ENCODE results near the gene RRP12. TPM values are rescaled to one million over a fixed set of nuclear protein-coding genes. Genes with fewer than 3 reads are reported as not detected.

RRP12 gene
- total RNA-seq, 2 donors from 2014 or later, result 13.0 to 22.1 TPM

GRCh38 chr10:97360705-97361536 lies 40.2 kb downstream of the RRP12 start:
- H3K4me3 ChIP-seq, result no peak overlapping the region
- H3K9me3 ChIP-seq, result no peaks in the 10 kb centered on the region
- intact Hi-C loops (cut with DNase I), result no loop called here
- no peak overlapping the region for H3K27ac ChIP-seq
- WGBS, 2 donors, result 86 to 90% methylated on average over 5 to 11 of the region's 11 CpGs
- no peaks in the 10 kb centered on the region for H3K27me3 ChIP-seq
- peaks cover 7 to 30% of the 10 kb centered on the region in 2 donors for H3K36me3 ChIP-seq (replicated peaks in 1 of 2; ENCODE audit: insufficient read depth in 1 of 2, low read depth in 2 of 2)
- TF ChIP-seq CTCF (IDR thresholded peaks at IDR 0.05) (no peak), POLR2A (IDR thresholded peaks at IDR 0.05) (no peak)
- H3K4me1 ChIP-seq, result no peaks in the 10 kb centered on the region
- DNase-seq, result no peak
- no peak for ATAC-seq

DNA sequence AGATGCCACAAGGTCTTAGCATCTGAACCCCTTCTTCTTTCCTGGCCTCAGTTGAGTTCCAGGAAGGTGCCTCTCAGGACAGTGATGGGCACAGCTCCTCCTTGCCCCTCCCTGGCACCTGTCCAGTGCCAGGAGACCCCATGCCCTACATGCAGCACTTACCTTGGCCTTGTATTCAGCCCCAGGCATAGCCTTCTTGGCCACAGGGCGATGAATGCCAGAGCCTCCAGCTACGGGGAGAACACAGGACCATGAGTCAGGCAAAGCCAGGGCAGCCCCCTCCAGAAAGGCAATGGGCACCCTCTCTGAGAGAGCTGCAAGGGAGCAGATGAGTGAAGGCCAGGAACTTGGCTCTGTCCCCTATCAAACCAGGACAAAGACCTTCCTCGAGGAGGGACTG lies 42.4 kb downstream of the RRP12 start:
- 66 to 100% methylated on average over 2 to 3 of the region's 3 CpGs for WGBS, 2 donors
- TF ChIP-seq CTCF (IDR thresholded peaks at IDR 0.05), result no peak
- intact Hi-C loops (cut with DNase I), result no loop called here
- H3K27me3 ChIP-seq, result no peaks in the 10 kb centered on the region
- H3K9me3 ChIP-seq, result no peaks in the 10 kb centered on the region
- no peaks in the 10 kb centered on the region for H3K4me1 ChIP-seq
- peaks cover 0 to 24% of the 10 kb centered on the region in 2 donors for H3K36me3 ChIP-seq (replicated peaks in 1 of 2; ENCODE audit: insufficient read depth in 1 of 2, low read depth in 2 of 2)
- H3K27ac ChIP-seq, result no peak overlapping the region
- no peak overlapping the region for H3K4me3 ChIP-seq
- ATAC-seq (no peak), DNase-seq (no peak)

DNA sequence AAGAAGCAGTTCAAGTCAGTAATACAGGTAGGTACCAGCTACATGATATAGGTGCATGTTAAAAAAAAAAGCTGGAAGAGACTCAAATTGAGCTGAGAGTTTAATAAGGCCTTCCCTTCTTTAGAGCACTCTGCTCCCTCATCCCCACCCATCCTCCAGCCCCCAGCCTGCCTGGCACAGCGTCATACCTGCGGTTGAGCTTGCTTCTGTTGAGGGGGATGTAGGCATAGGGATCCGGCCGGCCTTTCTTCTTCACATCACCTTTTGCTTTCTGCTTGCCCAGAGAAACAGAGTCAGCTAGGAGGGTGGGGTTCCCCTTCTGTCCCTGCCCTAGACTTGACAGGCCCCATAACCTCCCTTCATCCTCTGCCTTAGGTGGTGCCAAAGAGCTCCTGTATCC lies 42.8 kb downstream of the RRP12 start:
- Histone ChIP-seq H3K27me3 (no peaks in the 10 kb centered on the region), H3K4me3 (no peak overlapping the region), H3K4me1 (no peaks in the 10 kb centered on the region), H3K27ac (no peak overlapping the region), H3K36me3 (replicated peaks in 1 of 2; ENCODE audit: insufficient read depth in 1 of 2, low read depth in 2 of 2) (peaks cover 0 to 20% of the 10 kb centered on the region in 2 donors), H3K9me3 (no peaks in the 10 kb centered on the region)
- DNase-seq (no peak), ATAC-seq (no peak)
- 95 to 100% methylated on average over 2 to 4 of the region's 4 CpGs for WGBS, 2 donors
- TF ChIP-seq POLR2A (IDR thresholded peaks at IDR 0.05) (no peak), CTCF (IDR thresholded peaks at IDR 0.05) (no peak)
- intact Hi-C loops (cut with DNase I), result no loop called here

- TF ChIP-seq CTCF (IDR thresholded peaks at IDR 0.05) (no peak), POLR2A (IDR thresholded peaks at IDR 0.05) (no peak)
- H3K27ac ChIP-seq, result no peak overlapping the region
- ATAC-seq (no peak), DNase-seq (no peak)
- H3K36me3 ChIP-seq (replicated peaks in 1 of 2; ENCODE audit: insufficient read depth in 1 of 2, low read depth in 2 of 2), result peaks cover 0 to 16% of the 10 kb centered on the region in 2 donors
- 86 to 100% methylated on average over 1 to 7 of the region's 7 CpGs for WGBS, 2 donors
- intact Hi-C loops (cut with DNase I), result no loop called here
- H3K4me1 ChIP-seq, result no peaks in the 10 kb centered on the region
- H3K4me3 ChIP-seq, result no peak overlapping the region
- no peaks in the 10 kb centered on the region for H3K27me3 ChIP-seq
- H3K9me3 ChIP-seq, result no peaks in the 10 kb centered on the region
These were observed 44.2 kb downstream of the RRP12 start for GRCh38 chr10:97356918-97357317.

All from body of pancreas (tissue), 4 donors.